Cardiac fibroblast (primary cell): ENCODE measurements around the gene IGSF1.
"Not testable (repeated sequence)": the region's sequence is repeated elsewhere in the genome, so short reads cannot be mapped to it uniquely, and the experiment has no call there.

ENCODE experiments used
- DNase-seq, 2 donors: peaks; one replicate each; pipeline versions ENCODE4 v3.0.0 to v3.0.0-alpha.2; 2010; ENCODE audit warnings: low read depth in 2 of 2
- H3K4me3 ChIP-seq, 2 donors: replicated peaks in 1 of 2; 1 replicate in 1 of 2; 2 replicates in 1 of 2; pipeline ENCODE4 v1.5.1; 2011; ENCODE audit warnings: low read depth in 2 of 2, low read length in 2 of 2, mild to moderate bottlenecking in 2 of 2, moderate library complexity in 1 of 2
- TF ChIP-seq, protein P1 (sequence below): IDR thresholded peaks from one replicate; pipeline ENCODE4 v1.5.1; 2011; ENCODE audit warnings: low read depth, mild to moderate bottlenecking, low read length, inconsistent platforms

The IGSF1 gene

DNA sequence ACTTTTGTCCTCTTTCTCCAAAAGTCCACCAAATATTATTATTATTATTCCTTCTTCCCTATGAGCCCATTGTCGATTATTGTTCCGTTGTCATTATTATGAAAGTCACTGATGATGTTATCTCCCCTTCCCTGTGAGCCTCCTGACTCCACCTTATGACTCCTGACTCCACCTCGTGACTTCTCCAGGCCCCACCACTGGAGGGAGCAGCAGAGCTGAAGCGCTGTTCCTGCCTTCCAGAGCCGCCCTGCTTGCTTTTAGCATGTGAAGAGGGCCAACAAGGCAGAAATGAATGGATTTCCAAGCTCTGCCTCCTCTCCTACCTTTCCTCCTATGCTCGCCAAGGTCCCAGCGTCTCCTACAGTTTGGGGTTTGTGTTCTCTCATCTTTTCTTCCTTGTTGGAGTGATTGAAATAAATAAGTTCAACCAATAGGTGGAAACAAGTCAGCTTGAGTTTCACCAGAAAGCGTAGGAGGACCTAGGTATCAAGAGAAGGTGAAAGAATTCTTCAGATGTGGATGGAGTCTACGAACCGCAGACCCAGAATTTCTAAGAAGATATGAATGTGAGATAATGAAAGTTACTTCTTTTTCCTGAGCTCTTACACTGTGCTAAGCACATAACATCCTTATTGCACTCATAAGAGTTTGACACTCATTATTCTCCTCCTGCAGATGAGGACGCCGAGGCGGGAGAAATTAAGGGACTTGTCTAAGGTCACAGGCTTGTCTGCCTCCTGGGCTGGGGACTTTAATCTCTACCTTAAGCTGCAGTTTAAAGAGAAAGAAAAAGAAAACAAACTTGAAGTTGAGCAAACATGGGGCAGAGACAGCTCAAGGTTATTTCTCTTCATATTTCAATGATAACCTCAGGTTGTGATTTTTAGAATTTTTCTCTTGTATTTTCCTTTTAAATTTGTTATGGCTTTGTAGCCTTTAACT lies 26.1 kb downstream of the IGSF1 start:
- no peak overlapping the region for H3K4me3 ChIP-seq
- DNase-seq, result no peak
- TF ChIP-seq, protein P1, sequence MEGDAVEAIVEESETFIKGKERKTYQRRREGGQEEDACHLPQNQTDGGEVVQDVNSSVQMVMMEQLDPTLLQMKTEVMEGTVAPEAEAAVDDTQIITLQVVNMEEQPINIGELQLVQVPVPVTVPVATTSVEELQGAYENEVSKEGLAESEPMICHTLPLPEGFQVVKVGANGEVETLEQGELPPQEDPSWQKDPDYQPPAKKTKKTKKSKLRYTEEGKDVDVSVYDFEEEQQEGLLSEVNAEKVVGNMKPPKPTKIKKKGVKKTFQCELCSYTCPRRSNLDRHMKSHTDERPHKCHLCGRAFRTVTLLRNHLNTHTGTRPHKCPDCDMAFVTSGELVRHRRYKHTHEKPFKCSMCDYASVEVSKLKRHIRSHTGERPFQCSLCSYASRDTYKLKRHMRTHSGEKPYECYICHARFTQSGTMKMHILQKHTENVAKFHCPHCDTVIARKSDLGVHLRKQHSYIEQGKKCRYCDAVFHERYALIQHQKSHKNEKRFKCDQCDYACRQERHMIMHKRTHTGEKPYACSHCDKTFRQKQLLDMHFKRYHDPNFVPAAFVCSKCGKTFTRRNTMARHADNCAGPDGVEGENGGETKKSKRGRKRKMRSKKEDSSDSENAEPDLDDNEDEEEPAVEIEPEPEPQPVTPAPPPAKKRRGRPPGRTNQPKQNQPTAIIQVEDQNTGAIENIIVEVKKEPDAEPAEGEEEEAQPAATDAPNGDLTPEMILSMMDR, result no peak

DNA sequence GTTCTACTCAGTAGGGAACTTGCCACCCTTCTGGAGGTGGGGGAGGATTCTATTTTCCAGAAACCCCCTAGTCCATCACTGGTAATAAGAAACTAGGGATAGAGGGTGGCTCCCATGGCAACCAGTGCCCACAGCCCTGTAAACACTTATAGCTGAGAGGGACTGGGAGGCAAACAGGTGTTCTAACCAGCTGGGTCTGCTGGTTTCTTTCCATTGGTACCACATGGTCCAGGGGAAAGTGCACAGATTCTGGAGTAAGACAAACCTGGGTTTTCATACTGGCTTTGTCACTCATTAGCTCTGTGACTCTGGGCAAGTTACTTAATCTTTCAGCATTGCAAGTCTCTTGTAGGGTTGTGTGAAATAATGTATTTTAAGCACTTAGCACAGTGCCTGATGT lies 26.9 kb downstream of the IGSF1 start:
- no peak overlapping the region for H3K4me3 ChIP-seq
- TF ChIP-seq, protein P1, result no peak
- no peak for DNase-seq

DNA sequence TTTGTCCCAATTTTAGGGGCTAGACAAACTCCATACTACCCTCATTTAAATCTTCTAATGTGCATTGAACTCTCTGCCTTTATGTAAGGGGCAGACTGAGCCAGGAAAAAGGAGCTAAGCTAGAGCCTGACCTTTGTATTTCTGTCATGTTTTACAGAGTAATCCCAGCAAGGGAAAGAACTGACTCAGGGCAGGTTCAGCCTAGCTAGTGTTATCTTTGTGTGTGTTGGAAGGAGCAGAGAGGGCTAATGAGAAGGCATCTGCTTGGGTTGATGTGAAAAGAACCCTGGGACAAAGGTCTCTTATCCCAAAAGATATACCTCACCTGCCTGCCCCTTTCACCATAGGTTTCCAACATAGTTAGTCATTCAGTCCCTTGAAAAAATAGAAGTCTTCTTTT lies 31.7 kb downstream of the IGSF1 start:
- H3K4me3 ChIP-seq, result no peak overlapping the region
- DNase-seq, result no peak
- TF ChIP-seq, protein P1, result no peak

DNA sequence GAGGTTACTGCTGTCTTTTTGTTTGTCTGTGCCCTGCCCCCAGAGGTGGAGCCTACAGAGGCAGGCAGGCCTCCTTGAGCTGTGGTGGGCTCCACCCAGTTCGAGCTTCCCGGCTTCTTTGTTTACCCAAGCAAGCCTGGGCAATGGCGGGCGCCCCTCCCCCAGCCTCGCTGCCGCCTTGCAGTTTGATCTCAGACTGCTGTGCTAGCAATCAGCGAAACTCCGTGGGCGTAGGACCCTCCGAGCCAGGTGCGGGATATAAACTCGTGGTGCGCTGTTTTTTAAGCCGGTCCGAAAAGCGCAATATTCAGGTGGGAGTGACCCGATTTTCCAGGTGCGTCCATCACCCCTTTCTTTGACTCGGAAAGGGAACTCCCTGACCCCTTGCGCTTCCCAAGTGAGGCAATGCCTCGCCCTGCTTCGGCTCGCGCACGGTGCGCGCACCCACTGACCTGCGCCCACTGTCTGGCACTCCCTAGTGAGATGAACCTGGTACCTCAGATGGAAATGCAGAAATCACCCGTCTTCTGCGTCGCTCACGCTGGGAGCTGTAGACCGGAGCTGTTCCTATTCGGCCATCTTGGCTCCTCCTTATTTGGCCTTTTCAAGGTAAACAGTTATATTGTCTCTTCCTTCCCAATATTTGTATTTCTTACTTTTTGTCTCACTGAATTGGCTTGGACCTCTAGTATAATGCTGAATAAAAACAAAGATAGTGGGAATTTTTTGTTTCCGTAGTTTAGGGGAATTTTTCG lies 37.9 kb downstream of the IGSF1 start:
- H3K4me3 ChIP-seq, DNase-seq: not testable (repeated sequence)

DNA sequence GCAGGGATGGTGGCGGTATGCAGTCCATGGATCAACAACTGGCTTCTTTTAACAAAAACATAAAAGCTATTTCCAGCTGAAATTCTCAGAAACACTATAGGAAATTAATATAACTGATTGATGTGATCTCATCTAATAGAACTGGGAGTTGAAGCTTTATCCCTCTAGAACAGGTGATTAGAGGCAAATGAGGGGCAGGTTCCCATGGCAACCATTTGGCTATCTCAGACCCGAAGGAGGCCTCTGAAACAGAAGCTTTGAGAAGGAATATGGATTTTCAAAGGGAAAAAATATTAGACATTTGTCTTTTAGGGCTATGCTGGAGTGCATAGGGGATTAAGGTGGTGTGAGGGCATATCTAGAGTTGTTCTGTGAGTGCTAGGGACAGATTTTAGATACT lies 50.0 kb downstream of the IGSF1 start:
- TF ChIP-seq, protein P1, result no peak
- no peak overlapping the region for H3K4me3 ChIP-seq
- DNase-seq, result no peak

DNA sequence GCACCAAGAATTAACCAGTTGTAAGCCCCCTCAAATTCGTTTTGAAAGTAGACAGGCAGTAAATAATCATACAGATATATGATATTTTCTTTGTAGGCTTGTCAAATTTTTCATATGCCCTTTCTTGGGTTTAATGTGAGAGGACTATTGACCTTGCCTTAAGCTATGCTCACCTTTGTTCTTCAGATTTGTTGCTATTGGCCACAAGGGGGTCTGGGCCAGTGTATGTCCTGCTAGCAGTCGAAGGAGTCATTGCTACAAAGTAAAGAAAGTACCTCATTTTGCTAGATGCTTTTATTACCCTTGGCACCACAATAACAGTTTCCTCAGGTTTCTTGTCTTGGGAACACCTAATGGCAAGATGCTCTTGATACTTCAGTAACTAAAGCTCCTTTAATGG lies 51.7 kb downstream of the IGSF1 start:
- DNase-seq, result no peak
- no peak overlapping the region for H3K4me3 ChIP-seq
- TF ChIP-seq, protein P1, result no peak
